Ovary (tissue), 9 donors: ENCODE data around the gene SH2D7. TPM values are rescaled to one million over a fixed set of nuclear protein-coding genes. Genes with fewer than 3 reads are reported as not detected.

Experiments used
- DNase-seq, 5 donors: peaks; one replicate each; pipeline ENCODE4 v3.0.0-alpha.2; 2019 to 2020
- H3K27ac ChIP-seq, 2 donors: fragments of 200-600 bp; one replicate each; pipeline versions ENCODE4 v1.5.1 to v1.8.0; 2019 to 2022
- H3K27me3 ChIP-seq: fragments of 200-600 bp; one replicate; pipeline ENCODE4 v1.8.0; 2022
- H3K36me3 ChIP-seq: fragments of 200-600 bp; sonication (generic); one replicate; pipeline ENCODE4 v1.5.1; 2019
- H3K4me1 ChIP-seq: one replicate; pipeline ENCODE4 v1.8.1; 2013; ENCODE audit warnings: mild to moderate bottlenecking, moderate library complexity; ENCODE audit not compliant: insufficient read depth
- H3K4me3 ChIP-seq: fragments of 200-600 bp; sonication (generic); one replicate; pipeline ENCODE4 v1.5.1; 2017
- H3K9me3 ChIP-seq, 2 donors: fragments of 200-600 bp in 1 of 2; sonication (generic) in 1 of 2; one replicate each; pipeline versions ENCODE4 v1.5.1 to v1.8.1; 2013 to 2019; ENCODE audit warnings: mild to moderate bottlenecking in 1 of 2, moderate library complexity in 1 of 2
- EP300 ChIP-seq: sonication (generic); formaldehyde crosslinking; IDR thresholded peaks from one replicate; pipeline ENCODE4 v1.6.1; 2017; ENCODE audit warnings: antibody characterized with exemption
- POLR2A ChIP-seq: fragments of 450-650 bp; IDR thresholded peaks from one replicate; pipeline ENCODE4 v1.6.1; 2017; ENCODE audit warnings: antibody characterized with exemption, mild to moderate bottlenecking, moderate library complexity
- WGBS, 3 donors: extraction: QIAGEN DNeasy Blood & Tissue Kit in 1 of 3; methylation state at CpG; one replicate each; pipeline versions ENCODE4 v1.1.5 to v1.1.7; 2013 to 2017; 5-methylcytosine and 5-hydroxymethylcytosine counted together
- intact Hi-C, 4 donors: fragments of 100-400 bp; cut with DNase I; formaldehyde crosslinking; loops; one replicate each; pipeline versions ENCODE4 v1.11.0 to v1.15.1; 2022 to 2023
- polyA plus RNA-seq, 2 donors: library from polyadenylated mRNA; stranded (reverse); fragments of 200-250 nt in 1 of 2; fragments of 350-450 nt in 1 of 2; fragmentation: Illumina TruSeq in 1 of 2; extraction: RNeasy Lipid Tissue Mini Kit (QIAGEN cat#74804) in 1 of 2; gene quantifications; one replicate each; pipeline ENCODE4 v1.2.3, GENCODE V29; 2013 to 2014
- total RNA-seq, 7 donors: library from RNA; depleted of rRNA in 2 of 7; stranded (reverse); fragments of >200 nt in 2 of 7; fragmentation: NEBNext Ultra II Directional in 3 of 7; extraction: Animal tissue kit (Norgen Biotek cat#: 25700) in 3 of 7; gene quantifications; one replicate each; pipeline versions ENCODE4 v1.1.0 to v1.2.4, GENCODE V29; 2016 to 2023
- TF ChIP-seq, protein P1 (sequence below), 3 donors: fragments of 450-650 bp in 2 of 3; fragments of 200-600 bp in 1 of 3; IDR thresholded peaks; one replicate each; pipeline versions ENCODE4 v1.5.1 to v1.8.0; 2016 to 2022; ENCODE audit warnings: antibody characterized with exemption in 3 of 3, mild to moderate bottlenecking in 1 of 3
- donor health status: DM: no; HTN: no; CAD: no; lungs with moderate emphysema.
- donor health status: DM: no; HTN: no; CAD: no.
- donor health status: Bipolar disorder and iron deficiency.
- donor health status: DM: yes; HTN: yes; CAD: no.
- donor health status: DM: no; HTN: no; CAD: no.
- donor health status: DM: yes; HTN: yes; CAD: no.

The SH2D7 gene
- total and polyA plus RNA-seq, 9 donors: not detected

DNA sequence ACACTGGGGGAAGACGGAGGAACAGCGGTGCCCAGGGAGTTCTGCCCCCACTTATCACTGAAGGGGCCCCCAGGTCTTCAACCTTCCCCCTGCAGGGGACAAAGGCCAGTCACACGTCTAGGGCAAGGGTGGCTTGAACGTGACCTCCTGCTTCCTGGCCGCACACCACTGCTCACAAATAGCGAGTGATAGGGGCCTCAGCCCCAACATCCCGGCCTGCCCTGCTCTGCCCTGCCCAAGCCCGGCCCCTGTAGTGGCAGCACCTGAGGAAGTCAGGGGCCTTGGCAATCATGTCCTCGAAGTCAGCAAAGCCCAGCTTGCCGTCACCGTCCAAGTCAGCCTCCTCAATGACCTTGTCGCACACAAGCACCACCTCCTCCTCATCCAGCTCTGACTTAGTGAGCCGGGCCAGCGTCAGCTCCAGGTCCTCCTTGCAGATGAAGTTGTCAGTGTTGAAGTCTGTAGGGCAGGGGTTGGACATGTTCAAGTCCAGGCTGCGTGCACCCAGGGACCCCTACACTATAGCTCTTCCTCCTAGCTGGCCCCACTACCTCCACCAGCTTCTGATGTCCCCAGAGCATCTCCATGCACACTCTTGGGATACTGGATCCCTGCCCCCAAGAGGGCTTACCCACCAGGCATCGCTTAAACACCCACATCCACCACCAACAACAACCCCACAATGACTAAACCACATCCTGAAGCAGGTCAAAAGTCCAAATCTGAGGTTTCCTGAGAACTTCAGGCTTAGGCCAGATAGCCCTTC, 13.3 kb downstream of the SH2D7 start:
- H3K27me3 ChIP-seq: no peaks in the 10 kb centered on the region
- TF ChIP-seq, protein P1, sequence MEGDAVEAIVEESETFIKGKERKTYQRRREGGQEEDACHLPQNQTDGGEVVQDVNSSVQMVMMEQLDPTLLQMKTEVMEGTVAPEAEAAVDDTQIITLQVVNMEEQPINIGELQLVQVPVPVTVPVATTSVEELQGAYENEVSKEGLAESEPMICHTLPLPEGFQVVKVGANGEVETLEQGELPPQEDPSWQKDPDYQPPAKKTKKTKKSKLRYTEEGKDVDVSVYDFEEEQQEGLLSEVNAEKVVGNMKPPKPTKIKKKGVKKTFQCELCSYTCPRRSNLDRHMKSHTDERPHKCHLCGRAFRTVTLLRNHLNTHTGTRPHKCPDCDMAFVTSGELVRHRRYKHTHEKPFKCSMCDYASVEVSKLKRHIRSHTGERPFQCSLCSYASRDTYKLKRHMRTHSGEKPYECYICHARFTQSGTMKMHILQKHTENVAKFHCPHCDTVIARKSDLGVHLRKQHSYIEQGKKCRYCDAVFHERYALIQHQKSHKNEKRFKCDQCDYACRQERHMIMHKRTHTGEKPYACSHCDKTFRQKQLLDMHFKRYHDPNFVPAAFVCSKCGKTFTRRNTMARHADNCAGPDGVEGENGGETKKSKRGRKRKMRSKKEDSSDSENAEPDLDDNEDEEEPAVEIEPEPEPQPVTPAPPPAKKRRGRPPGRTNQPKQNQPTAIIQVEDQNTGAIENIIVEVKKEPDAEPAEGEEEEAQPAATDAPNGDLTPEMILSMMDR (IDR thresholded peaks at IDR 0.05): no peak
- TF ChIP-seq EP300 (no peak), POLR2A (no peak)
- 89 to 92% (median 92%) methylated on average over 16 of the region's 16 CpGs for WGBS, 3 donors
- no peaks in the 10 kb centered on the region for H3K4me1 ChIP-seq
- no peak for DNase-seq
- intact Hi-C loops: loop anchor here in 2 of 4 donors (2.0 to 5.0 kb wide), 2 partner anchors 138 to 139 kb away; no protein-coding TSS in a partner anchor
- H3K9me3 ChIP-seq: no peaks in the 10 kb centered on the region
- H3K36me3 ChIP-seq: no peaks in the 10 kb centered on the region
- no peak overlapping the region for H3K27ac ChIP-seq
- H3K4me3 ChIP-seq: no peak overlapping the region

- intact Hi-C loops: loop anchor here in 2 of 4 donors (2.0 to 5.0 kb wide), 2 partner anchors 140 to 141 kb away; no protein-coding TSS in a partner anchor
- Histone ChIP-seq H3K9me3 (no peaks in the 10 kb centered on the region), H3K27me3 (no peaks in the 10 kb centered on the region), H3K4me3 (no peak overlapping the region), H3K27ac (no peak overlapping the region), H3K4me1 (no peaks in the 10 kb centered on the region), H3K36me3 (no peaks in the 10 kb centered on the region)
- peak in 1 of 5 donors; percentile 33 for DNase-seq
- 95 to 96% (median 96%) methylated on average over 8 of the region's 8 CpGs for WGBS, 3 donors
- no peak for TF ChIP-seq EP300
- TF ChIP-seq, protein P1 (IDR thresholded peaks at IDR 0.05): no peak
- no peak for TF ChIP-seq POLR2A
Measured at GRCh38 chr15:78107471-78107870, 15.1 kb downstream of the SH2D7 start.

DNA sequence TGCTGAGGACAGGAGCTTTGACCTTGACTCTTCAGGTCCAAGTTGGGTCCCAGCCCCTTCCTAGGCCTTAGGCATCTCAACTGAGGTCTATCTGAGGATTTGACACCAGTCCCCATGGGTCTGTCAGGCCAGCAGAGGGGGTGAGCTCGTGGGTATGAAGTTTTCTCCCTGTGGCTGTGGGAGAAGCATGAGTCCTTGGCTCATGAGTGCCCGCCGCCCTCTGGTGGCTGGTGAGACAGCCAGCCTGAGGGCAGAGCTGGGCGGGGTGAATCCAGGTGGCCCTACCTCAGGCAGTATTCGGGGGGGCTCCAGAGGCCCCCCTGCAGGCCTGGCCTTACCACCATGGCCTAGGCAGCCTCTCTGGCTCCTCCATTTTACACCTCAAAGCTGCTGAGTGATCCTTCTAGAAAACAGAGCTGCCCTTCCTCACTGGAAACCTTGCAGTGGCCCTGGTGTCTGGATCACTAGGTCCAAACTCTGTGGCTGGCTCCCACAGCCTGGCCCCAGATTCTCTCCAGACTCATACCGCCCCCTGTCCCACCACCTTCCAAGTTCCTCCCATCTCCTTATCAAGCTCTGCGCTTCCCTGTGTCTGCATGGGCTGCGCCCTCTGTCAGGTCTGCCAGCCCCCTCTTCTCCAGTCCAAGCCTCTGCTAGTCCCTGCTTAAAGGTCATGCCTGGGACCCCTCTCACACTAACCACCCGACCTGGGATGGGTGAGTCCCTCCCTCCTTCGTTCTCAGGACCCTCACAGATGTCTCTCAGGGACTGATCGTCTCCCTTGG, 16.1 kb downstream of the SH2D7 start:
- TF ChIP-seq, protein P1 (IDR thresholded peaks at IDR 0.05): peak; percentile 85 to 96 (median 94)
- TF ChIP-seq POLR2A: no peak
- no peak for TF ChIP-seq EP300
- intact Hi-C loops: loop anchor here in 3 of 4 donors (2.0 to 5.0 kb wide), 2 partner anchors 141 to 142 kb away; no protein-coding TSS in a partner anchor

GRCh38 chr15:78109156-78109555, 16.8 kb downstream of the SH2D7 start:
- Histone ChIP-seq H3K36me3 (no peaks in the 10 kb centered on the region), H3K9me3 (no peaks in the 10 kb centered on the region), H3K4me3 (no peak overlapping the region), H3K27me3 (no peaks in the 10 kb centered on the region), H3K27ac (no peak overlapping the region), H3K4me1 (no peaks in the 10 kb centered on the region)
- TF ChIP-seq EP300 (no peak), POLR2A (no peak)
- TF ChIP-seq, protein P1 (IDR thresholded peaks at IDR 0.05): no peak
- DNase-seq: no peak
- intact Hi-C loops: loop anchor here in 3 of 4 donors (2.0 to 5.0 kb wide), 2 partner anchors 142 kb away; no protein-coding TSS in a partner anchor
- 88 to 90% (median 89%) methylated on average over 12 of the region's 12 CpGs for WGBS, 3 donors

More for the DNA sequence above, 16.1 kb downstream of the SH2D7 start:
- no peak overlapping the region for H3K4me3 ChIP-seq
- H3K36me3 ChIP-seq: no peaks in the 10 kb centered on the region
- no peaks in the 10 kb centered on the region for H3K9me3 ChIP-seq
- 48 to 52% (median 49%) methylated on average over 11 of the region's 11 CpGs for WGBS, 3 donors
- H3K27me3 ChIP-seq: no peaks in the 10 kb centered on the region
- DNase-seq: peak; percentile 80 to 90 (median 86)
- no peak overlapping the region for H3K27ac ChIP-seq
- H3K4me1 ChIP-seq: no peaks in the 10 kb centered on the region
